ENCODE data around the gene TUBB1.

TUBB1 gene

GRCh38 chr20:59014680-59015389 is 4.4 kb upstream of the TUBB1 start:
- no peaks in the 10 kb centered on the region; the same call in 1 of the 2 replicates for H3K27me3 ChIP-seq (ENCODE audit: control insufficient read depth, insufficient read depth, low read length)
- no peaks in the 10 kb centered on the region for H3K9me3 ChIP-seq (ENCODE audit: control insufficient read depth, insufficient read depth, low read length)
- H3K4me1 ChIP-seq (ENCODE audit: control insufficient read depth, insufficient read depth, low read length): peaks cover 6% of the 10 kb centered on the region; the same call in 1 of the 2 replicates
- H3K36me3 ChIP-seq (ENCODE audit: control insufficient read depth, insufficient read depth, low read length): no peaks in the 10 kb centered on the region
- no peak overlapping the region for H3K9ac ChIP-seq (ENCODE audit: low read depth, low read length)
- no peak overlapping the region for H3K27ac ChIP-seq (ENCODE audit: low read depth, low read length)
- no peak overlapping the region for H3K4me3 ChIP-seq (ENCODE audit: low read depth, low read length)

GRCh38 chr20:59015411-59015810 is 3.8 kb upstream of the TUBB1 start:
- Histone ChIP-seq H3K9ac (ENCODE audit: low read depth, low read length) (no peak overlapping the region), H3K36me3 (ENCODE audit: control insufficient read depth, insufficient read depth, low read length) (no peaks in the 10 kb centered on the region), H3K27me3 (ENCODE audit: control insufficient read depth, insufficient read depth, low read length) (no peaks in the 10 kb centered on the region), H3K9me3 (ENCODE audit: control insufficient read depth, insufficient read depth, low read length) (no peaks in the 10 kb centered on the region), H3K4me3 (ENCODE audit: low read depth, low read length) (no peak overlapping the region), H3K4me1 (ENCODE audit: control insufficient read depth, insufficient read depth, low read length) (peaks cover 6% of the 10 kb centered on the region; the same call in 1 of the 2 replicates), H3K27ac (ENCODE audit: low read depth, low read length) (no peak overlapping the region)

- Histone ChIP-seq H3K27me3 (ENCODE audit: control insufficient read depth, insufficient read depth, low read length) (no peaks in the 10 kb centered on the region), H3K36me3 (ENCODE audit: control insufficient read depth, insufficient read depth, low read length) (no peaks in the 10 kb centered on the region), H3K4me3 (ENCODE audit: low read depth, low read length) (no peak overlapping the region), H3K27ac (ENCODE audit: low read depth, low read length) (no peak overlapping the region), H3K9ac (ENCODE audit: low read depth, low read length) (no peak overlapping the region), H3K4me1 (ENCODE audit: control insufficient read depth, insufficient read depth, low read length) (peaks cover 6% of the 10 kb centered on the region; the same call in 1 of the 2 replicates), H3K9me3 (ENCODE audit: control insufficient read depth, insufficient read depth, low read length) (no peaks in the 10 kb centered on the region)
Measured at GRCh38 chr20:59015812-59016711, 3.2 kb upstream of the TUBB1 start.

- H3K9ac ChIP-seq (ENCODE audit: low read depth, low read length): no peak overlapping the region
- H3K4me3 ChIP-seq (ENCODE audit: low read depth, low read length): no peak overlapping the region
- no peaks in the 10 kb centered on the region for H3K36me3 ChIP-seq (ENCODE audit: control insufficient read depth, insufficient read depth, low read length)
- H3K9me3 ChIP-seq (ENCODE audit: control insufficient read depth, insufficient read depth, low read length): no peaks in the 10 kb centered on the region
- H3K27me3 ChIP-seq (ENCODE audit: control insufficient read depth, insufficient read depth, low read length): no peaks in the 10 kb centered on the region
- H3K27ac ChIP-seq (ENCODE audit: low read depth, low read length): no peak overlapping the region
- peaks cover 2% of the 10 kb centered on the region; the same call in 1 of the 2 replicates for H3K4me1 ChIP-seq (ENCODE audit: control insufficient read depth, insufficient read depth, low read length)
Measured at GRCh38 chr20:59016795-59017492, 2.3 kb upstream of the TUBB1 start.

- Histone ChIP-seq H3K4me3 (ENCODE audit: low read depth, low read length) (no peak overlapping the region), H3K9me3 (ENCODE audit: control insufficient read depth, insufficient read depth, low read length) (no peaks in the 10 kb centered on the region), H3K4me1 (ENCODE audit: control insufficient read depth, insufficient read depth, low read length) (peaks cover 2% of the 10 kb centered on the region; the same call in 1 of the 2 replicates), H3K36me3 (ENCODE audit: control insufficient read depth, insufficient read depth, low read length) (no peaks in the 10 kb centered on the region), H3K9ac (ENCODE audit: low read depth, low read length) (no peak overlapping the region), H3K27me3 (ENCODE audit: control insufficient read depth, insufficient read depth, low read length) (no peaks in the 10 kb centered on the region), H3K27ac (ENCODE audit: low read depth, low read length) (no peak overlapping the region)
Measured at GRCh38 chr20:59017493-59018231, 1.6 kb upstream of the TUBB1 start.

- no peaks in the 10 kb centered on the region for H3K27me3 ChIP-seq (ENCODE audit: control insufficient read depth, insufficient read depth, low read length)
- no peak overlapping the region for H3K9ac ChIP-seq (ENCODE audit: low read depth, low read length)
- H3K4me3 ChIP-seq (ENCODE audit: low read depth, low read length): no peak overlapping the region
- H3K4me1 ChIP-seq (ENCODE audit: control insufficient read depth, insufficient read depth, low read length): peaks cover 2% of the 10 kb centered on the region; the same call in 1 of the 2 replicates
- peaks cover 10% of the 10 kb centered on the region; the same call in 1 of the 2 replicates for H3K36me3 ChIP-seq (ENCODE audit: control insufficient read depth, insufficient read depth, low read length)
- no peaks in the 10 kb centered on the region for H3K9me3 ChIP-seq (ENCODE audit: control insufficient read depth, insufficient read depth, low read length)
- no peak overlapping the region for H3K27ac ChIP-seq (ENCODE audit: low read depth, low read length)
Measured at GRCh38 chr20:59018817-59019216, 412 bp upstream of the TUBB1 start.

GRCh38 chr20:59020938-59021551 is 1.8 kb downstream of the TUBB1 start:
- H3K4me1 ChIP-seq (ENCODE audit: control insufficient read depth, insufficient read depth, low read length): peaks cover 10% of the 10 kb centered on the region
- no peak overlapping the region for H3K4me3 ChIP-seq (ENCODE audit: low read depth, low read length)
- H3K36me3 ChIP-seq (ENCODE audit: control insufficient read depth, insufficient read depth, low read length): peaks cover 33% of the 10 kb centered on the region
- H3K27me3 ChIP-seq (ENCODE audit: control insufficient read depth, insufficient read depth, low read length): peaks cover 2% of the 10 kb centered on the region; the same call in 1 of the 2 replicates
- no peaks in the 10 kb centered on the region for H3K9me3 ChIP-seq (ENCODE audit: control insufficient read depth, insufficient read depth, low read length)
- no peak overlapping the region for H3K9ac ChIP-seq (ENCODE audit: low read depth, low read length)
- H3K27ac ChIP-seq (ENCODE audit: low read depth, low read length): peak overlapping the region; percentile 19

- peaks cover 10% of the 10 kb centered on the region for H3K4me1 ChIP-seq (ENCODE audit: control insufficient read depth, insufficient read depth, low read length)
- H3K36me3 ChIP-seq (ENCODE audit: control insufficient read depth, insufficient read depth, low read length): peaks cover 50% of the 10 kb centered on the region
- H3K27ac ChIP-seq (ENCODE audit: low read depth, low read length): no peak overlapping the region
Measured at GRCh38 chr20:59022754-59023153, 3.5 kb downstream of the TUBB1 start.

GRCh38 chr20:59023616-59024015 is 4.4 kb downstream of the TUBB1 start:
- no peak overlapping the region for H3K9ac ChIP-seq (ENCODE audit: low read depth, low read length)
- peaks cover 58% of the 10 kb centered on the region for H3K36me3 ChIP-seq (ENCODE audit: control insufficient read depth, insufficient read depth, low read length)

More at GRCh38 chr20:59022754-59023153, 3.5 kb downstream of the TUBB1 start:
- H3K27me3 ChIP-seq (ENCODE audit: control insufficient read depth, insufficient read depth, low read length): peaks cover 19% of the 10 kb centered on the region
- no peak overlapping the region for H3K4me3 ChIP-seq (ENCODE audit: low read depth, low read length)
- no peaks in the 10 kb centered on the region for H3K9me3 ChIP-seq (ENCODE audit: control insufficient read depth, insufficient read depth, low read length)
- H3K9ac ChIP-seq (ENCODE audit: low read depth, low read length): no peak overlapping the region

GRCh38 chr20:59024111-59024530 is 4.9 kb downstream of the TUBB1 start:
- no peaks in the 10 kb centered on the region for H3K9me3 ChIP-seq (ENCODE audit: control insufficient read depth, insufficient read depth, low read length)
- no peak overlapping the region for H3K27ac ChIP-seq (ENCODE audit: low read depth, low read length)
- H3K4me1 ChIP-seq (ENCODE audit: control insufficient read depth, insufficient read depth, low read length): peaks cover 14% of the 10 kb centered on the region
- peaks cover 32% of the 10 kb centered on the region for H3K27me3 ChIP-seq (ENCODE audit: control insufficient read depth, insufficient read depth, low read length)
- H3K9ac ChIP-seq (ENCODE audit: low read depth, low read length): no peak overlapping the region
- H3K36me3 ChIP-seq (ENCODE audit: control insufficient read depth, insufficient read depth, low read length): peaks cover 63% of the 10 kb centered on the region
- H3K4me3 ChIP-seq (ENCODE audit: low read depth, low read length): no peak overlapping the region

More at GRCh38 chr20:59023616-59024015, 4.4 kb downstream of the TUBB1 start:
- H3K27me3 ChIP-seq (ENCODE audit: control insufficient read depth, insufficient read depth, low read length): peaks cover 28% of the 10 kb centered on the region
- H3K4me1 ChIP-seq (ENCODE audit: control insufficient read depth, insufficient read depth, low read length): peaks cover 10% of the 10 kb centered on the region
- H3K27ac ChIP-seq (ENCODE audit: low read depth, low read length): no peak overlapping the region
- no peaks in the 10 kb centered on the region for H3K9me3 ChIP-seq (ENCODE audit: control insufficient read depth, insufficient read depth, low read length)
- H3K4me3 ChIP-seq (ENCODE audit: low read depth, low read length): no peak overlapping the region

Data from HUES48 (cell line).